ENCODE results near the gene RTEL1. TPM values are rescaled to one million over a fixed set of nuclear protein-coding genes. Genes with fewer than 3 reads are reported as not detected.
A peak's percentile ranks its signal among the peaks of the same experiment; 100 is the strongest.

The RTEL1 gene
- total RNA-seq, 4 donors from 2014 or later: 7.1 to 43.7 (median 18.7) TPM

DNA sequence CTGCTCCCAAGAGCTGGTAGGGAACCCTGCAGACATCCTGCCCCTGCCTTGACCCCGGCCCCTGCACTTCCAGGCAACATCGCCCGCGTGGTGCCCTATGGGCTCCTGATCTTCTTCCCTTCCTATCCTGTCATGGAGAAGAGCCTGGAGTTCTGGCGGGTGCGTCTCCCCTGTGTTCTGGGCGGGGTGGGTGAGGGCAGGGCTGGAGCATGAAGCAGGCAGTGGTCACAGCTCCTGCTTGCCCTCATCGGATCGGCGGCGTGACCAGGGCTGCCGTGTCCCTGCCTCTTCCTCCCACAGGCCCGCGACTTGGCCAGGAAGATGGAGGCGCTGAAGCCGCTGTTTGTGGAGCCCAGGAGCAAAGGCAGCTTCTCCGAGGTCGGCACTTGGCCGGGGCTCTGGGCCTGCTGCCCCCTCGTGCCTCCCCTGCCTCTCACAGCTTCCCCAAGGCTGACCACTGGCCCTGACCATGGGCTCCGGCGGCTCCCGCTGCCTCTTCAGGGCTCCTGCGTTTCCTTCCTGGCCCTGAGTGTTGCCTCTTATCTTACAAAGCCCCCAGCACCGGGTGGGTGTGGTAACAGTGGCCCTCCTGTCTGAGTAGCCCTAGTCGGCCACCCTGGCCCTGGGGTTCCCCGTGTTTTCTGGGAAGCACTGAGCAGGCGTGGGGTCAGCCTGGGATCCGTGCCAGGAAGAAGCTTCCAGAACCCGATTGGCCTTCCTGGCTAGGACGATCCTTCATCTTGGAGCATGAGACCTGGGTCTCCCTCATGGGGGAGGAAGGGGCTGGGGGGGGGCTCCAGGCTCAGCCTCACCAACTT is 30.3 kb downstream of the RTEL1 start:
- peaks cover 0 to 6% of the 10 kb centered on the region in 2 donors for H3K36me3 ChIP-seq
- no peak overlapping the region for H3K4me3 ChIP-seq
- no peaks in the 10 kb centered on the region for H3K27me3 ChIP-seq
- no peaks in the 10 kb centered on the region for H3K9me3 ChIP-seq
- WGBS, 2 donors (ENCODE audit: low coverage in 1 of 2): 0 to 89% methylated on average over 1 to 5 of the region's 31 CpGs
- no peak for ATAC-seq
- TF ChIP-seq, protein P1, sequence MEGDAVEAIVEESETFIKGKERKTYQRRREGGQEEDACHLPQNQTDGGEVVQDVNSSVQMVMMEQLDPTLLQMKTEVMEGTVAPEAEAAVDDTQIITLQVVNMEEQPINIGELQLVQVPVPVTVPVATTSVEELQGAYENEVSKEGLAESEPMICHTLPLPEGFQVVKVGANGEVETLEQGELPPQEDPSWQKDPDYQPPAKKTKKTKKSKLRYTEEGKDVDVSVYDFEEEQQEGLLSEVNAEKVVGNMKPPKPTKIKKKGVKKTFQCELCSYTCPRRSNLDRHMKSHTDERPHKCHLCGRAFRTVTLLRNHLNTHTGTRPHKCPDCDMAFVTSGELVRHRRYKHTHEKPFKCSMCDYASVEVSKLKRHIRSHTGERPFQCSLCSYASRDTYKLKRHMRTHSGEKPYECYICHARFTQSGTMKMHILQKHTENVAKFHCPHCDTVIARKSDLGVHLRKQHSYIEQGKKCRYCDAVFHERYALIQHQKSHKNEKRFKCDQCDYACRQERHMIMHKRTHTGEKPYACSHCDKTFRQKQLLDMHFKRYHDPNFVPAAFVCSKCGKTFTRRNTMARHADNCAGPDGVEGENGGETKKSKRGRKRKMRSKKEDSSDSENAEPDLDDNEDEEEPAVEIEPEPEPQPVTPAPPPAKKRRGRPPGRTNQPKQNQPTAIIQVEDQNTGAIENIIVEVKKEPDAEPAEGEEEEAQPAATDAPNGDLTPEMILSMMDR (IDR thresholded peaks at IDR 0.05): no peak
- TF ChIP-seq POLR2AphosphoS5 (IDR thresholded peaks at IDR 0.05) (no peak), POLR2A (IDR thresholded peaks at IDR 0.05) (no peak), EP300 (IDR thresholded peaks at IDR 0.05) (no peak)
- H3K4me1 ChIP-seq: peaks cover 0 to 48% (median 32%) of the 10 kb centered on the region in 3 donors
- peak overlapping the region in 3 of 4 donors; percentile 77 to 86 (median 78) for H3K27ac ChIP-seq

DNA sequence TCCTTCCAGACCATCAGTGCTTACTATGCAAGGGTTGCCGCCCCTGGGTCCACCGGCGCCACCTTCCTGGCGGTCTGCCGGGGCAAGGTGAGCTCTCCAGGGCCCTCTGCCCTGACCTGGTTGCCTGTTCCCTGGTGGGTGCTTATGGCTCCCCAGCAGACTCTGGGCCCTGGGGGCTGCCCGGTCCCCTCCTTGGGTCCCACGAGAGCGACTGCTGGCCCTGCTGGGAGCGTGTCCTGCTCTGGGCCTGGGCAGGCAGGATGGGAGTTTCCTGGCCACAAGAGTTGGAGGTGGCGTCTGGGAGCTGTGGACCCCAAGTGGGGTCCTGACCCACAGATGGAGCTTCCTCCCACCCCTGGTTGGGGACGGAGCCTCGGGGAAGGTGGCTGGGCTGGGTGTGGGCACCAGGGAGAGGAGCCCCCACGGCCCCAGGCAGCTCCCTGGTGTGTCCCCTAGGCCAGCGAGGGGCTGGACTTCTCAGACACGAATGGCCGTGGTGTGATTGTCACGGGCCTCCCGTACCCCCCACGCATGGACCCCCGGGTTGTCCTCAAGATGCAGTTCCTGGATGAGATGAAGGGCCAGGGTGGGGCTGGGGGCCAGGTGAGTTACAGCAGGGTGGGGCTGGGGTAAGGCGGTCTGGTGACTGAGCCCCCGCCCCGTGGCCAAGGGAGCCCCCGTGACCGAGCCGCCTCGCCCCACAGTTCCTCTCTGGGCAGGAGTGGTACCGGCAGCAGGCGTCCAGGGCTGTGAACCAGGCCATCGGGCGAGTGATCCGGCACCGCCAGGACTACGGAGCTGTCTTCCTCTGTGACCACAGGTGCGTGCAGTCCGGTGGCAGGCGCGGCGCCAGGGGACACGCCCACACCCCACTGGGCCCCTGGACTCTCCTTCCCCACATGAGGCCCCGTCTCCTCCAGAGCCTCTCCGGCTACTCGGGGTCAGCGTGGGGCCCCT is 31.2 kb downstream of the RTEL1 start:
- Histone ChIP-seq H3K36me3 (peaks cover 0 to 11% of the 10 kb centered on the region in 2 donors), H3K9me3 (no peaks in the 10 kb centered on the region), H3K4me3 (no peak overlapping the region), H3K27me3 (no peaks in the 10 kb centered on the region), H3K27ac (peak overlapping the region in 3 of 4 donors; percentile 77 to 86 (median 78)), H3K4me1 (peaks cover 0 to 48% (median 32%) of the 10 kb centered on the region in 3 donors)
- no CpG with 5 or more reads among the region's 44 CpGs for WGBS, 2 donors (ENCODE audit: low coverage in 1 of 2)
- no peak for TF ChIP-seq POLR2AphosphoS5 (IDR thresholded peaks at IDR 0.05)
- TF ChIP-seq, protein P1 (IDR thresholded peaks at IDR 0.05): no peak
- TF ChIP-seq POLR2A (IDR thresholded peaks at IDR 0.05): no peak
- ATAC-seq: no peak

DNA sequence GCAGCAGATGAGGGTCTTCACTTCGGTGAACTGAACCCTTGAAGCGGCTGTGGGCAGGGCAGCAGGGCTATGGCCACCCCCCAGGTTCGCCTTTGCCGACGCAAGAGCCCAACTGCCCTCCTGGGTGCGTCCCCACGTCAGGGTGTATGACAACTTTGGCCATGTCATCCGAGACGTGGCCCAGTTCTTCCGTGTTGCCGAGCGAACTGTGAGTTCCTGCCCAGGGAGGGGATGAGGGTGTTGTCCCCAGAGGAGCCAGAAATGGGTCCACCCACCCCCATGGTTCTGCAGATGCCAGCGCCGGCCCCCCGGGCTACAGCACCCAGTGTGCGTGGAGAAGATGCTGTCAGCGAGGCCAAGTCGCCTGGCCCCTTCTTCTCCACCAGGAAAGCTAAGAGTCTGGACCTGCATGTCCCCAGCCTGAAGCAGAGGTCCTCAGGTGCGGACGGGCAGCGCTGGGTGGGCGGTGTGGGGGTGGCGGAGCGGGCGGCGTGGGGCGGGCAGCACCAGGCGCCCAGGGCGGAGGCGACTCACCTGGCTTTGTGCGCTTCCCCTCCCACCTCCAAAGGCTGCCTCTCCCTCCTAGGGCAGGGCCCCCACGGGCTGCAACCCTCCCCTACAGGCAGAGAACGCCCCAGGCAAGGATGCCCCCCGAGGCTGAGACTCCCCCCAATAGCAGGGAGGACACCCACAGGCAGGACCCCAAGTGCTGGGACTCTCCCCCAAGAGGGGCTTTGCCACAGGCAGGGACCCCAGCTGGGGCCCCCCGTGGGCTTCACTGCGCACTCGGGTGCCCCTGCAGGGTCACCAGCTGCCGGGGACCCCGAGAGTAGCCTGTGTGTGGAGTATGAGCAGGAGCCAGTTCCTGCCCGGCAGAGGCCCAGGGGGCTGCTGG is 32.1 kb downstream of the RTEL1 start:
- no peak for ATAC-seq
- WGBS, 2 donors (ENCODE audit: low coverage in 1 of 2): no CpG with 5 or more reads among the region's 40 CpGs
- Histone ChIP-seq H3K4me3 (no peak overlapping the region), H3K27me3 (no peaks in the 10 kb centered on the region), H3K9me3 (no peaks in the 10 kb centered on the region), H3K27ac (peak overlapping the region in 2 of 4 donors; percentile 6 to 27), H3K4me1 (peaks cover 0 to 44% (median 32%) of the 10 kb centered on the region in 3 donors), H3K36me3 (peaks cover 0 to 20% of the 10 kb centered on the region in 2 donors)
- no peak for TF ChIP-seq POLR2AphosphoS5 (IDR thresholded peaks at IDR 0.05)
- TF ChIP-seq, protein P1 (IDR thresholded peaks at IDR 0.05): no peak
- no peak for TF ChIP-seq EP300 (IDR thresholded peaks at IDR 0.05)
- TF ChIP-seq POLR2A (IDR thresholded peaks at IDR 0.05): peak in 1 of 2 donors; percentile 16

DNA sequence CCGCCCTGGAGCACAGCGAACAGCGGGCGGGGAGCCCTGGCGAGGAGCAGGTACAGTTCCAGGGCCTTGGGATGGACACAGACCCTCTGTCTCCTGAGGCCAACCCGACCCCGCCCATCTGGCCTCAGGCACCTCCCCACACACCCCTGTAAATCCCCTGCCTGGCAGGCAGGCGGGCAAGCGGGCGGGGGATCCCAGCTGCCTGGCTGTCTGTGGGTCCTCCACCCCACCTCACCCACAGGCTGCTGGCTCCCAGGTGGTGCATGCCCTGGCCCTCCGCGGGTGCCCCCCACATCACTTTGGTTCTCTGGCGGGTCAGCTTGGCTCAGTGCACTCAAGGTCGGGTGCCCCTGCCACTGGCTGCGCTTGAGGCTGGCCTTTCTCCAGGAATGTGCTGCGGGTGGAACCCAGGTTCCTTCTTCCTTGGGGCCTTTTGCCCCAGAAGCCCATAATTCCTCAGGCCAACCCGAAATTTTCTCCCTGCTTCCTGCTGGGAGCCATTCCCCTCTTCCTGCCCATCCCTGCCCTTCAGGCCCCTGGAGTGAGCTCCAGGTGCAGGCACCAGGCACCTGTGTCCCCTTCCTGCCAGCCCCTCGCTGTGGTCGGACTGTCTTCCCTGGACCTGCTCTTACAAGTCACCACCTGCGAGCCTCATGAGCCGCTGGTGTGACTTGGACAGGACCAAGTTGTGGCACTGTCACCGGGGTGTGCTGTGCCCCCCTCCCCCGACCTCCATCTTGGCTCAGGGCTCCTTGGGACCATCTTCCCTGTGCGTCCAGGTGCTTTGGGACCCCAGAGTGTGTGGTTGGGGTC is 33.0 kb downstream of the RTEL1 start:
- 60 to 82% methylated on average over 1 to 3 of the region's 24 CpGs for WGBS, 2 donors (ENCODE audit: low coverage in 1 of 2)
- H3K4me1 ChIP-seq: peaks cover 0 to 40% (median 29%) of the 10 kb centered on the region in 3 donors
- no peak for ATAC-seq
- no peaks in the 10 kb centered on the region for H3K9me3 ChIP-seq
- peaks cover 0 to 29% of the 10 kb centered on the region in 2 donors for H3K36me3 ChIP-seq
- peak overlapping the region in 3 of 4 donors; percentile 2 to 38 (median 27) for H3K27ac ChIP-seq
- no peak overlapping the region for H3K4me3 ChIP-seq
- H3K27me3 ChIP-seq: no peaks in the 10 kb centered on the region
- TF ChIP-seq POLR2AphosphoS5 (IDR thresholded peaks at IDR 0.05) (no peak), EP300 (IDR thresholded peaks at IDR 0.05) (no peak), POLR2A (IDR thresholded peaks at IDR 0.05) (no peak)

All from gastroesophageal sphincter (tissue), 4 donors.